Colon (tissue), 2 donors: ENCODE results near the gene MACROD1.
"Not testable (repeated sequence)": the region's sequence is repeated elsewhere in the genome, so short reads cannot be mapped to it uniquely, and the experiment has no call there.

Experiments
- FAIRE-seq: peaks from 2 replicates; lab custom pipeline; 2012; peaks lifted over from hg19 to GRCh38; lab: Jason Lieb, UNC
- donor health status: control.
- donor health status: control.

The MACROD1 gene

DNA sequence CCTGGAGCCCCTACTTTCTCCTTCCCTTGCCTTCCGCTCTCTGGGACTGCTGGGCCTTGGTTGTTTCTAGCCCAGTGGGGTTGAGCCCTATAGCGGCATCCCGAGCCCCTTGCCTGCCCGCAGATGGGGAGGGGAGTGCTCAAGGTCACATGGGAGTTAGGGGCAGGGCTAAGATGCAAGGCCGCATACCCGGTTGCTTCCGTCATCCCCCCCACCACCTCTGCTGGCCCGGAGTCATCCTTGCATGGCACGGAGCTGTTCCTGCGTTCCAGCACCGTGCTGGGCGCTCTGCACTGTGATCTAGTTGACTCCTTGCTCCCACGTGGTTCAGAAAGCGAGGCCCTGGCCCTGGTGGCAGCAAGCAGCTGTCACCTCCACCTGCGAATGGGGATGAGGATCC is 112.2 kb downstream of the MACROD1 start:
- no peak for FAIRE-seq

DNA sequence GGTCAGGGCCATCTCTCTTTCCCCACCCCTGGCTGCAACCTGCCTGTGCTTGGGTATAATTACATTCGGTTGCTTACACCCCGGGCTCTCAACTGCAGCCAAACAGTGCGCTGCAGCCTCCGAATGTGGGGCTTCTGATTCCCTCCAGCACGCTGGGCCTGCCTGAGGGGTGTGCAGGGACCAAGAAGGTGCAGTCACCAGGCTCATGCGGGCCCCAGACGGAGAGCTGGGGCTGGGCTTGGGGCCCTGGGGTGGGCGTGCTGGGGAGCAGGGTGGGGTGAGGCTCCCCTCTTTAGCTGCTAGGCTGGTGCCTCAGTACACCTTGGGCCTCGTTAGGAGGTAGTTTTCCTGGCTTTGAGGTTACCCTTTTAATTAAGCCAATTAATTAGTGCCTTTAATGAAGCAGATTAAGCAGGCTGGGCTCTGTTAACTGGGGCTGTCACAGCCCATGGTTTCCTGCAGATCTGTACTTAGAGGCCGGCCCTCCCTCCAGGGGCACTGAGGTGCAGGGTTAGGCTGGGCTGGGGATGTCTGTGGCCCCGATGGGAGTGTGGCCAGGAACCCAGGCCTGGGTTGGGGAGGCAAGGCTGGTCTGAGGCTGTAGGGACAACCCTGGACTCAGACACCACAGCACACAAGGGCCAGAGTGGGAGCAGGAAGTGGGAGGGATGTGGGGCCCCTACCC is 112.8 kb downstream of the MACROD1 start:
- FAIRE-seq = no peak

DNA sequence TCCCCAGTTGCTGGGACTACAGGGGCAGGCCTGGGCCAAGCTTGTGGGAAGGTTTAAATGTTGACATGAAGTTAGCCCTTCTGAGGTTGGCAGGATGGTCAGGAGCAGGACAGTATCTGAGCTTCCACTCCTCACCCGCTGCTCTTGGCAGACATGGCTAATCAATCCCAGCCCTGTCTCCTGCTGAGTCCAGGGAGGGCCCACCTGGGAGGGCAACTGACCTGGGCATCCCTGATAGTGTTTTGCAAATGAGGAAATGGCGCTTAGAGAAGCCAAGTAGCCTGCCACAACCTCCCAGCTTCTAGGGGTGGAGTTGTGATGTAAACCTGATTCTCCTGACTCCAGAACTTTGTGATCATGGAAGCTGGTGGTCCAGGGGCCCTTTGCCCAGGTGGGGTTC is 113.5 kb downstream of the MACROD1 start:
- no peak for FAIRE-seq

DNA sequence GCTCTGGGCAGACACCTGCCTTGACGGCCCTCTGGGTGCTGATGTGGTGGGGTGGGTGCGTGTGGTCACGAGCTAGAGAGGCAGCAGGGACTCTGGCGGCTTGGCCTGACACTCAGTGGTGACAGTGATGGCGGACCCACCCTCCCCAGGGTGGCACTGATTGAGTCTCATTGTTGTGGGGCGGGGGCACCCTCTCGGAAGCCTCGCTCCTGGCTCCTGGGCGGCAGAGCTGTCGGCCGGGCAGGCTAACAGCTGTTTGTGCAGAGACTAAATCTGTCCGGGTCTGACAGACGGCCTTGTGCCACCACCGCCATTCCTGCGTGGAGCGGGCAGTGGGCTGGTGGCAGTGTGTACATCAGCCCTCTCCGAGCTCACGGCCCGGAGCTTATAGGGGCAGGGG is 114.6 kb downstream of the MACROD1 start:
- no peak for FAIRE-seq

DNA sequence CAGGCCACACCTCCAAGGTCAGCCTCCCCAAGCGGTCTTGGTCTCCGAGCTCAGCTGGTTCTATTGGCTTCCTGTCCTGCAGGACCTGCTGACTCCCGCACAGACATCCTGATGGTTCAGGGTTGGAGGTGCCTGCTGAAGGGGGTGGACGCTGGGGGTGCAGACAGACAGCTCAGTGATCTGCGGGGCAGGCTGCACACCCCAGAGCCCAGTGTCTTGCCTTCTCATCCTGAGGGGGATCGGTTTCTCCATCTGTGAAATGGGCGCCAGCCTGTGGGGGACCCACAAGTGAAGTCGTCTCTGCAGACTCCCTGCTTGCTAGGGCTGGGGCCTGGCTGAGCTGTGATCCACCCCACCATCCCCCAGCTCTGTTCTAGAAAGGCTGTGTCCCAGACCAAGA is 116.4 kb downstream of the MACROD1 start:
- FAIRE-seq = no peak

DNA sequence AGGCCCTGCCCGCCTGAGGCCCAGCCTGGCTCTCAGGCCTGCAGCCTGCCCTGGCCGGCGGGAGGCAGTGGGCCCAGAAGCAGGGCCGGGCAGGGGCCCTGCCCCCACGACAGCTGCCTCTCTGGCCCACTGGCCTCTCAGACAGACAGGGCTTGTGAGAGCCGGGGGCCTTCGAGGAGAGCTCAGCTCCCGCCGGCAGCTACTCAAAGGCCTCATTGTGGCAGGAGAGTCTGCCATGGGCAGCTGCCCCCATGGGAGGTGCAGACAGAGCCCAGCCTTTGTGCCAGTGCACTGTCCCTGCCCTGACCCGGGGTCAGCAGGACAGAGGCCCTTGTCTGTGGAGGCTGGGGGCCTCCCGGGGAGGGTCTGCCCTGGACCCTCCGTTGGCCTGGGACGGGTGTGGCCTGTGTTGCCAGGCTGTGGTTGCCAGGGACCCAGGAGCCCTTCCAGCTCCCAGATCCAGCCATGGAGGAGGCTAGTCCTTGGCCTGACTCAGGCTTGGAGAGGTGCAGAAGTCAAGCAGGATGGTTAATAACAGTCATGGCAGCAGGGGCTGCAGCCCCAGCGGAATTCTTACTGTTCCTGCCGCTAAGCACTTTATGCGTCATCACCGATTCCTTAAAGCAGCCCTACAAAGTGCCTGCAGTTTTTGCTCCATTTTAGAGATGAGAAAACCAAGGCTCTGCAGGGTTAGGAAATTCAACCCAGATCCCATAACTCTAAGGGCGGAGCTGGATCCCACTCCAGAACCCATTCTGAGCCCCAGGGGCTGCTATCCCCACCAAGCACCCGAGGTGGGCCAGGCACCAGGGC is 117.7 kb downstream of the MACROD1 start:
- FAIRE-seq = no peak

DNA sequence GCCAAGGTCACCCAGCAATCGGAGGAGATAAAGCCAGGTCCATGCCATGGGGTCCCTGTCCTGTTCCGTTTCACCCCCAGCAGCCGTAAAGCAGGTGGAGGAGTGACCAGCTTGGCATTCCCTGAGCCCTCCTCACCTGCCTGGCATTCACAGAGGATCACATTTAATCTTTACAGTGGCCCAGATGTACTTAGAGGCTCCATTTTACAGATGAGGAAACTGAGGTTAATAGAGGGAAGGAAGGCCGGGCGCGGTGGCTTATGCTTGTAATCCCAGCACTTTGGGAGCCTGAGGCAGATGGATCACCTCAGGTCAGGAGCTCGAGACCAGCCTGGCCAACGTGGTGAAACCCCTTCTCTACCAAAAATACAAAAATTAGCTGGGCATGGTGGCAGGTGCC is 118.5 kb downstream of the MACROD1 start:
- not testable (repeated sequence) for FAIRE-seq

DNA sequence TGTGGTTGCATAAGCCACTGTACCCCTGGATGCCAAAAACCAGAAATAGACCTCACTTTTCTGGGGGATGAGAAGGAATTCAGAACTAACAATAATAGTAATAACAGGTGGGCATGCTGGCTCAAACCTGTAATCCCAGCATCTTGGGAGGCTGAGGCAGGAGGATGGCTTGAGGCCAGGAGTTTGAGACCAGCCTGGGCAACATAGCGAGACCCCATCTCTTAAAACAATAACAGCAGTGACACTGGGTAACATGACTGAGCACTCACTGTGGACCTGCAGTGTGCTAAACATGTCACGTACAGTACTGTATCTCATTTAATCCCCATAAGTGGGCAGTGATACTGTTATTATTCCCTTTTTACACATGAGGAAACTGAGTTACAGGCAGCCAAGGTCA is 120.2 kb downstream of the MACROD1 start:
- FAIRE-seq = no peak

DNA sequence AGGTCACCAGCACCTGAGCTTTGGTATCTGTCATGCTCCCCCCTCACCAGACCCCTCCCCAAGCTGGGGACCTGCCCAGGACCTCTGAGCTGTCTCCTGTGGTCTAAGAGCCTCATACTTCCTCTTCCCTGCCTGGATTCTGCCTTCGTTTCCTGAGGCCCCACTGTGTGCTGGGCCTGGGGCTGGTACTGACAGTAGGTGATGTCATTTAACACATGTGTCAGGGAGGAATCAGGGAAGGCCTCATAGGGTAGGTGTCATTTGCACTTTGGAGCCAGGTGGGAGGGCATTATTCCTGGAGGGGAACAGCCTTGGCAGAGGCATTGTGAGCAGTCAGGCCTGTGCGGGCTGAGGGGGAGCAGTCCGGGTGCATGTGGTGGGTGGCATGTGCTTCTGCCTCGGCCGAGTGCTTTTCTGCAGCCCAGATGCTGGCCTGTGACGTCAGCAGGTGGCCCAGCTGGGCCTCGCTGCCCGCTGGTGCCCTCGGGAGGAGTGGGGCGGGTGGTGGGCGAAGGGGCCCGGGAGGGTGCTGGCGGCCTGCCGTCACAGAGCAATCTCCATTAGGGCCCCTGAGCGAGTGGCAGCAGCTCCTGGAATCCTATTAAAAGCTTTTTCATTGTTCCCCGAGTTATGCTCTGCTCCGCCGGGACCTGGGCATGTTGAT is 121.1 kb downstream of the MACROD1 start:
- no peak for FAIRE-seq

DNA sequence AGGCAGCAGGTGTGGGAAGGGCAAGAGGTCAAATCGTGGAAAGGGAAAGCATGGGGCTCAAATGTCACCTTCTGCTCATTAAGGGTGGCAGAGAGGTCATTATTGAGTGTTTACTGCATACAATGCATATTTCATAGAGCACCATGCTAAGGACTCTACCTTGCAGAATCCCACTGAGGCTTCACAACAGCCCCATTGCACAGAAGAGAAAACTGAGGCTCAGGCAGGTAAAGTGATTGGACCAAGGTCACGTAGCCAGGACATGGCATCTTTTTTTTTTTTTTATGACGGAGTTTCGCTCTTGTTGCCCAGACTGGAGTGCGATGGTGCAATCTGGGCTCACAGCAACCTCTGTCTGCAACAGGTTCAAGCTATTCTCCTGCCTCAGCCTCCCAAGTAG is 122.4 kb downstream of the MACROD1 start:
- no peak for FAIRE-seq

DNA sequence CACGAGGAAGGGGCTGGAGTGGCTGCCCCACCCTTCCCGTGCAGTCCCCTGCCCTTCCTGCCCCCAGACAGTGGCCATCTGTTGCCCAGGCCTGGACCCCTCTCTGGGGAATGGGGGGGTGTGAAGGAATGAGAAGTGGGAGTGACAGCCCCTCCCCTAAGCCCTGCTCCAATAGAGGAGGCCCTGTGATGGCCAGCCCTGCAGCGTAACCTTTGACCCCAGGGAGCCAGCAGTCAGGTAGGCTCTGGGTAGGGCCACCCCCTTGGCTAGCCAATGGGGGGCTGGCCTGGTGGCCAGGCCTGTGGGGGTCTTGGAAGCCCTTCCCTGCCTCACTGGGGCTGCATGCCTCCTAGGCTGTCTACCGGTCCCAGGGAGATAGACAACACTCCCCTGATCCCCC is 123.6 kb downstream of the MACROD1 start:
- FAIRE-seq = no peak

DNA sequence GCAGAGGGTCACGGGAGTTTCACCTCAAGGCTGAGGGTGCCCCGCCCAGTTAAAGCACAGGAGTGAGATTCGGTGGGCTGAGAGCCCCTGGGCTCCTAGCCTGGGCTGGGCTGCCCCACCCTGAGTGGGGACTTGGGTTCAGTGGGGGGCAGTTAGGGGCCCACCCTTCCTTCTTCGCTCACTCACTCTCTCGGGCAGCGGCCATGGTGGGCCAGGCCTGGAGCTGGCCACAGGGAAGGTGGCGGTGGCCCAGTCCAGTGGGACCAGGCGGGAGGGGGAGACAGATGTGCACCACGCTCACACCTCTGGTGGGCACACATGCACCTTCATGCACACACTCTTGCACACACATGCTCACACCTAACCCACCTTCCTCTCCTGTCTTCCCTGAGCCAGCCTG is 124.1 kb downstream of the MACROD1 start:
- FAIRE-seq = no peak

DNA sequence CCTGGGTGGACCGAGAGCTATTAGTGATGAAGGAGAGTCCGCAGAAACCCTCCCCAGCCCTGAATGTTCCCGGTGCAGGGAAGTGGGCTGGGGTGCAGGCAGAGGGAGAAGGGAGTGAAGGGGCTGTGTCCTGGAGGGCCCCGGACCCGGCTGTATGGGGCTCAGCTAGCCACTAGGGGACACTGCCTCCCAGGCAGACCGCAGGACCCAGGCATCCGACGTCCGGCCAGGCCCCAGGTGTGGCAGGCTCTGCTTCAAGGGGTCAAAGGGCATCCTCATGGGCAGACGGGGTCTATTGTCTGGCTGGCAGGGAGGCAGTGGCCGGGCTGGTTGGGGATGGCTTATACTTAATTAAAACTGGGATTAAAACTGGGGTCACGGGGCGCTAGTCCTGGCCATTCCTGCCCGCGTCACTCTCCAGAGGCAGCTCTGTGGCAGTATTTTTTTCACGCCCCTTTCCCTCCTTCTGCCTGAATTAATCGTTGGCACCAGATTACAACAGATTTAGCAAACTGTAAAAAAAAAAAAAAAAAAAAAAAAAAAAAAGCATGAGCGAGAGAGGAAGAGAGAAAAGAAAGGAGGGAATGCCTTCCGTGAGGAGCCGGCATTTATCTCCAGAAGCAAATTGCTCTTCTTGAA is 125.1 kb downstream of the MACROD1 start:
- no peak for FAIRE-seq

DNA sequence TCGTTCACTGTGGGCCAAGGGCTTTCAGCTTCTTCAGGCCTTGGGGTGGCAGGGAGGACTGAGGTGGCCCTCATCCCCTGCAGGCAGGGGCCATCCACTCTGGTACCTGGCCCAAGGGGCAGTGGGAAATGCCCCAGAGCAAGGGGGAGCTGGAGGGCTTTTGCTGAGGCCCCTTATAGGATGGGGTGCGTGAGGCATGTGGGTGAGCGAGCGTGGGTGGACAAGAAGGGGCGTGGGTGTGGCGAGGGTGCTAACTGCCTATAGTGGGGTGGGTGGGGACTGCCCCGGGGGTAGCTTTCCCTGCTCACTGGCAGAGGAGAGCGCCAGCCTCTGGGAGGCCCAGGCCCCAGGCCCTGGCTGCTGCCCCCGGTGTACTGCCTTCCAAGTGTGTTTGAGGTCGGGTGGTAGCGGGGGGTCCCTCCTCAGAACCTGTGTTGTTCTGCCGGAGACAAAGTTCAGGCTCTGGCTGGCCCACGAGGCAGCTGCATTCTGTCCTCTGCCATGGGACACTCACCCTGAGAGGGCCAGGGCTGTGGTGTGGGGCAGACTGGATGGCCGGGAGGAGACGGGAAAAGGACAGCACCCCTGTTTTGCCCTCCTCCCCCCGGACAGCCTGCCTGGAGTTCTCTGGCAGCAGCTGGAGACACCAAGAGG is 126.8 kb downstream of the MACROD1 start:
- FAIRE-seq = no peak

DNA sequence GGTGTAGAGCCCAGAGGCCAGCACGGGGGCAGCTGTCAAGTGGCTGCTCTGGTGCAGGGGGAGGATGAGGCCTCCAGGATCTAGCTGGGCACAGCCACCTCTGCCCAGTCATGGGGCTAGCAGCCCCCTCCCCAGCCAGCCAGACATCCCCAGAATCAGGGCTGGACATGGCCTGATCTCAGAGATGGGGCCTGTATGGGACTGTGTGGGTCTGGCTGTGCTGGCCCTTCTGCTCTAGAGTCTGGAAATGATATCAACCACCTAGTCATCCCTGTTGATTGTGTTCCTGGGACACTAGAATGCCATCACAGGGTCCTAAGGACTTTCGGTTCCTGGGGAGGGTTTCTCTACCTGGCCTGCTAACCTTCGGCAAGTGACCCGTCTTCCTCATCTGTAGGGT is 127.4 kb downstream of the MACROD1 start:
- FAIRE-seq = no peak

DNA sequence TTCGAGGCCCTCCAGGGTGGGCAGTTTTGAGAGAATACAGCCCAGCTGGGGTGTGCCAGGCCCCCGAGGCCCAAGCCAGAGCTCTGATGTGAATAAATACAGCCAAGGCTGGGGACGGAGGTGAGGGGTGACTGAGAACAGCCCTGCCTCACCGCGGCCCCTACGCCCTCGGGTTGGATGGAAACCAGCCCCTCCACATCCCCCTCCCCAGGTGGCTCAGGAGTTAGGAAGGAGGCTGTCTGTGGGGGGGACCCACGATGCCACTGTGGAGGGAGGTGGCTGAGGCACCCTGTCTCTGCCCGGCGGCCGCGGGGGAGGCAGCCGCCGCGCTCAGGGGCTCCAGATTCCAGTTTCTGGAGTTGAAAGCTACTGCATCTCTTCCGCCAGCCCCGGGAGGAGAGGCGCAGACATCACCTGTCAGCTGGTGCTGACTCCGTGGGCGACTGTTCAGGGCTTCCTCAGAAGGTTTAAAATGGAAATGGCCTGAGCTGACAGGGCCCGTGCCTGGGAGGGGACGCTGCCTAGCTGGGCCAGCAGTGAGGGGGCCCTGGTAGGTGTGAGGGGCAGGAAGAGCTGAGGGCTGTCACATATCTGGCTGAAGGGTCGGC is 128.8 kb downstream of the MACROD1 start:
- no peak for FAIRE-seq

DNA sequence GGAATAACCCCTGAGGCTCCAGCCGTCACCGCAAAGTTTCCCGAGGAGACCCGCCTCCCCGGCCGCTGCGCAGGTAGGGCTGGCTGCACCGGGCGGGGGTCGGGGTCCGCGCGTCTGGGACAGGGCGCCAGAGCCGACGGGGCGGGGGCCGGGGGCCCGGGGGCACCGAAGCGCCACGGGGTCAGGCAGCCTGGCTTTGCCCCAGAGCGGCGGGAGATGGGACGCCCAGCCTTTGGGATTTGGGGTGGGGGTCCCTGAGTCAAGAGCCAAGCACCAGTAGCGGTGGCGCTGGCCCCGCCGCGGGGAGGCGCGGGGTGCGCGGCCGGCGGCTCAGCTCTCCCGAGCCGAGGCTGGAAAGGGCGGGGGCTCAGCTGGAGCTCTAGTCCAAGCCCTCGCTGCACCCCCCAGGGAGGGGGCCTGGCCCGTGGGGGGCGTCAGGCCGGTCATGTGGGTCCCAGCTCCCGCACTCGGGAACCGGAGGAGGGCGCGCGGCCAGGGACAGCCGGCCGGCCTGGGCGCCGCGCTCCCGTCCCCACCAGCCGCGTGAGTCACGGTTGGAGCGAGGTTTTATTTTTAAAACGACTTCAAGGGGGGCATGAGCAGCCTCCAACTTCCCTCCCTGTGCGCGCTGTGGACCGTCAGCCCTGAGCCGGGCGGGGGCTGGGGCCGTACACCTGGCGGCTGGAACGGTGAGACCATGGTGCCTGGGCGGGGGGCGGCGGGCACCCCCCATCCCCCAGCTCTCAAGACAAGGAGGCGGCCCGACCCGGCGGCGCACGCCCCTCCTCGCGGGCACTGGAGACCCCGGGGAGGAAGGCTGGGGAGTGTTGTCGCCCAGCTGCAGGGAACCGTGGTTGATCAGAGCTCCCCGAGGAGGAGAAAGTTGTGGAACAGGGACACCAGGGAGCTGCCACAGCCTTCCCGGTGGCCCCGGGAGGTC is 129.6 kb downstream of the MACROD1 start:
- FAIRE-seq = no peak

DNA sequence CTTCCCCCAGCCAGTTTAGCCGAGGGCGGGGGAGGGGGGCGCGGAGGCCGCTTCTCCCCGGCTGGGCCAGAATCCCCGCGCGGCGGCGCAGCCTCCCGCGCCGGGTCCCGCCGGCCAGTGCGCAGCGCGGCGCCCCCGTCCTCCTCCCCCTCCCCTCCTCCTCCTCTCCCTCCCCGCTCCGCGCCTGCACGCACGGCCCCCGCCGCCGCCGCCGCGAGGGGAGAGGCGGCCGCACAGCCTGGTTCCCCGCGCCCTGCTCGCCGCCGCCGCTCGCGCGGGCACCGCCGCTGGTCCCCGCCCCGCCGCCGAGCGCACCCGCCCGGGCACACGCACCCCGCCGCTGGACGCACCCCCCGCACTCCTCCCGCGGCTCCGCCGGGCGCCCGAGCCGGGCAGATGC is 130.3 kb downstream of the MACROD1 start, which contains the start of gene FLRT1:
Gene FLRT1, plus strand, starts transcription at position 356 of the 400 bp plus-strand sequence. CDS start 80,337 bp downstream, outside the sequence.
- FAIRE-seq = no peak

DNA sequence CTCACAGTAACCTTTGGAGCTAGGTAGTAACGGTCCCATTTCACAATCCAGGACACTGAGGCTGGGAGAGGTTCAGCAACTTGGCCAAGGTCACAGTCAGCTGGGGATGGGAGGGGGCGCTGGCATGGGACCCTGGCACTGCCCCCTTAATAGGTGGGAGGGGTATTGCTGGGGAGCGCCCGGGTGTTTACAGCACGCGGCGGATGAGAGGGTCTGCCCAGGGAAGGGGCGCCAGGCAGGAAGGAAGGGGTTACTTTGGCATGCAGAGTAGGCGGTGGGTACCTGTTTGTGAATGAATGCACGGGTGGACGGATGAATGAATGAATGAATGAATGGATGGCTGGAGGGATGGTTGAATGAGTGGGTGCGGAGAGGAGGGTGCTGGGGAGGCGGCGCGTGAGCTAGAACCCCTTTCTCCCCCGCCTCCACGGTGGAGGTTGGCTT is 130.8 kb downstream of the MACROD1 start:
- no peak for FAIRE-seq

DNA sequence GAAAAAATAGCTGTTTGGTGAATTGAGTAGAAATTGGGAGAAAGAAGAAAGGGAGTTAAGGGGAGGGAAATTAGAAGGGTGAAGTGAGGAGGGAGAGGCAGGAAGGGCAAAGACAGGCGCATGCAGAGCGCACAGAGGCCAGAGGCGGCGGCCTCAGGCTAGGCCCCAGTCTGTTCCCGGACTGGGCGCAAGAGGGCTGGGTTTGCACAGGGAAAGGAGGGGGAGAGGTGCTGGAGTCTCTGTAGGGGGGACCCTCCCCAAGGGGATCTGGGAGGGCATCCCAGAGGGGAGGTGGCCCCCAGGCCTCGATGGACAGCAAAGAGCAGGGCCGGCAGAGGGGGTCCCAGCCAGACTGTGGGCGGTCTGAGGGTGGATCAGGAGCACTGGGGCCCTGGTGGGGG is 131.5 kb downstream of the MACROD1 start:
- no peak for FAIRE-seq
